Adipocyte (in vitro differentiated cells): ENCODE data around the gene ZBP1.
"Not testable (repeated sequence)": the region's sequence is repeated elsewhere in the genome, so short reads cannot be mapped to it uniquely, and the experiment has no call there.

Source experiments
- DNase-seq: peaks from one replicate; pipeline ENCODE4 v3.0.0-alpha.2; 2015; ENCODE audit warnings: low read depth
- H3K27me3 ChIP-seq: replicated peaks from 2 replicates; pipeline ENCODE4 v1.7.0; 2013; ENCODE audit warnings: mild to moderate bottlenecking, low read length, moderate library complexity; ENCODE audit not compliant: control insufficient read depth, insufficient read depth
- H3K36me3 ChIP-seq: 2 replicates; pipeline ENCODE4 v1.7.0; 2013; ENCODE audit warnings: low read length, mild to moderate bottlenecking, moderate library complexity; ENCODE audit not compliant: control insufficient read depth, insufficient read depth, severe bottlenecking
- H3K4me1 ChIP-seq: 2 replicates; pipeline ENCODE4 v1.7.0; 2013; ENCODE audit warnings: mild to moderate bottlenecking, low read length, moderate library complexity; ENCODE audit not compliant: control insufficient read depth, insufficient read depth
- H3K4me3 ChIP-seq: 2 replicates; pipeline ENCODE4 v1.7.0; 2013; ENCODE audit warnings: mild to moderate bottlenecking, low read length, moderate library complexity
- H3K9ac ChIP-seq: 2 replicates; pipeline ENCODE4 v1.7.0; 2013; ENCODE audit warnings: mild to moderate bottlenecking, low read length, moderate library complexity
- H3K9me3 ChIP-seq: 2 replicates; pipeline ENCODE4 v1.7.0; 2013; ENCODE audit warnings: mild to moderate bottlenecking, low read length, moderate library complexity; ENCODE audit not compliant: control insufficient read depth

Gene ZBP1

GRCh38 chr20:57629491-57629901, 9.3 kb upstream of the ZBP1 start:
- not testable (repeated sequence) for H3K4me1 ChIP-seq, H3K4me3 ChIP-seq, H3K9ac ChIP-seq, DNase-seq, H3K9me3 ChIP-seq, H3K36me3 ChIP-seq
- peaks cover 33% of the 10 kb centered on the region for H3K27me3 ChIP-seq

- not testable (repeated sequence) for H3K4me3 ChIP-seq, H3K9ac ChIP-seq, DNase-seq, H3K9me3 ChIP-seq, H3K36me3 ChIP-seq, H3K4me1 ChIP-seq
- peaks cover 28% of the 10 kb centered on the region for H3K27me3 ChIP-seq
Measured at GRCh38 chr20:57628962-57629308, 8.7 kb upstream of the ZBP1 start.

GRCh38 chr20:57628047-57628961, 8.1 kb upstream of the ZBP1 start:
- Histone ChIP-seq H3K4me1 (peaks cover 10% of the 10 kb centered on the region), H3K27me3 (peaks cover 26% of the 10 kb centered on the region), H3K4me3 (no peak overlapping the region), H3K9me3 (peaks cover 14% of the 10 kb centered on the region), H3K36me3 (no peaks in the 10 kb centered on the region), H3K9ac (peak overlapping the region; percentile 11)
- DNase-seq = peak; percentile 51

GRCh38 chr20:57627339-57627738, 7.1 kb upstream of the ZBP1 start:
- Histone ChIP-seq H3K4me3 (no peak overlapping the region), H3K9me3 (peaks cover 14% of the 10 kb centered on the region), H3K27me3 (peaks cover 34% of the 10 kb centered on the region), H3K4me1 (peaks cover 10% of the 10 kb centered on the region), H3K9ac (no peak overlapping the region), H3K36me3 (no peaks in the 10 kb centered on the region)
- no peak for DNase-seq

GRCh38 chr20:57625978-57626377, 5.8 kb upstream of the ZBP1 start:
- Histone ChIP-seq H3K4me3 (no peak overlapping the region), H3K4me1 (peaks cover 10% of the 10 kb centered on the region), H3K9ac (no peak overlapping the region), H3K9me3 (peaks cover 14% of the 10 kb centered on the region), H3K36me3 (no peaks in the 10 kb centered on the region), H3K27me3 (peaks cover 30% of the 10 kb centered on the region)
- no peak for DNase-seq

- Histone ChIP-seq H3K27me3 (peaks cover 24% of the 10 kb centered on the region), H3K9me3 (peaks cover 14% of the 10 kb centered on the region), H3K9ac (no peak overlapping the region), H3K36me3 (no peaks in the 10 kb centered on the region), H3K4me1 (peaks cover 10% of the 10 kb centered on the region), H3K4me3 (no peak overlapping the region)
- no peak for DNase-seq
Measured at GRCh38 chr20:57625181-57625958, 5.1 kb upstream of the ZBP1 start.

GRCh38 chr20:57624124-57624523, 3.9 kb upstream of the ZBP1 start:
- H3K4me1 ChIP-seq = peaks cover 10% of the 10 kb centered on the region
- no peak overlapping the region for H3K4me3 ChIP-seq
- H3K36me3 ChIP-seq = no peaks in the 10 kb centered on the region
- peaks cover 15% of the 10 kb centered on the region for H3K9me3 ChIP-seq
- H3K27me3 ChIP-seq = peaks cover 25% of the 10 kb centered on the region
- H3K9ac ChIP-seq = no peak overlapping the region
- no peak for DNase-seq

GRCh38 chr20:57622579-57623381, 2.6 kb upstream of the ZBP1 start:
- no peak overlapping the region for H3K9ac ChIP-seq
- H3K4me1 ChIP-seq = peaks cover 4% of the 10 kb centered on the region
- H3K27me3 ChIP-seq = peaks cover 38% of the 10 kb centered on the region
- H3K4me3 ChIP-seq = no peak overlapping the region
- no peaks in the 10 kb centered on the region for H3K36me3 ChIP-seq
- H3K9me3 ChIP-seq = peaks cover 17% of the 10 kb centered on the region
- peak; percentile 44 for DNase-seq

GRCh38 chr20:57622201-57622570, 2.0 kb upstream of the ZBP1 start:
- Histone ChIP-seq H3K4me3 (no peak overlapping the region), H3K27me3 (peaks cover 42% of the 10 kb centered on the region), H3K9me3 (peaks cover 17% of the 10 kb centered on the region), H3K4me1 (no peaks in the 10 kb centered on the region), H3K9ac (no peak overlapping the region), H3K36me3 (no peaks in the 10 kb centered on the region)
- DNase-seq = no peak

- no peak overlapping the region for H3K4me3 ChIP-seq
- no peak for DNase-seq
- peaks cover 17% of the 10 kb centered on the region for H3K9me3 ChIP-seq
- H3K27me3 ChIP-seq = peaks cover 48% of the 10 kb centered on the region
- no peaks in the 10 kb centered on the region for H3K36me3 ChIP-seq
- H3K4me1 ChIP-seq = no peaks in the 10 kb centered on the region
- no peak overlapping the region for H3K9ac ChIP-seq
Measured at GRCh38 chr20:57621421-57622200, 1.4 kb upstream of the ZBP1 start.
